Activated T-cell treated with anti-CD3 and anti-CD28 coated beads, Interleukin-2, amount 50 U/mL, for 72 hours (primary cell): ENCODE data around the gene TECTB. TPM values are rescaled to one million over a fixed set of nuclear protein-coding genes. Genes with fewer than 3 reads are reported as not detected.

Experiments
- ATAC-seq, 2 donors: fragments of 150-1000 bp; cut with Tn5 transposase; replicated peaks in 1 of 2; 2 replicates each; pipeline ENCODE4 v1.10.0; 2021; ENCODE audit warnings: moderate library complexity in 2 of 2, mild to moderate bottlenecking in 1 of 2
- DNase-seq, 2 donors: peaks; one replicate each; pipeline ENCODE4 v3.0.0; 2021 to 2022; ENCODE audit warnings: mixed read lengths in 1 of 2
- H3K27ac Mint-ChIP-seq: one replicate; pipeline ENCODE4 v1.8.0; 2022; ENCODE audit warnings: mild to moderate bottlenecking, moderate library complexity, mixed read lengths
- H3K27me3 Mint-ChIP-seq: one replicate; pipeline ENCODE4 v1.8.0; 2022; ENCODE audit warnings: low read depth, mixed read lengths
- H3K36me3 Mint-ChIP-seq, 2 donors: one replicate each; pipeline ENCODE4 v1.8.0; 2022; ENCODE audit warnings: mixed read lengths in 2 of 2, mild to moderate bottlenecking in 1 of 2; ENCODE audit not compliant: insufficient read depth in 2 of 2
- H3K4me1 Mint-ChIP-seq: one replicate; pipeline ENCODE4 v1.8.0; 2022; ENCODE audit warnings: low read depth, mixed read lengths
- H3K4me3 Mint-ChIP-seq, 2 donors: one replicate each; pipeline ENCODE4 v1.8.0; 2022; ENCODE audit warnings: mild to moderate bottlenecking in 2 of 2, mixed read lengths in 2 of 2, moderate library complexity in 2 of 2
- H3K9me3 Mint-ChIP-seq, 2 donors: one replicate each; pipeline ENCODE4 v1.8.0; 2022; ENCODE audit warnings: mixed read lengths in 2 of 2
- total RNA-seq, 2 donors: library from RNA; stranded (reverse); gene quantifications; one replicate each; pipeline ENCODE4 v1.2.3, GENCODE V29; 2022

TECTB gene
- total RNA-seq, 2 donors from 2014 or later, result not detected

DNA sequence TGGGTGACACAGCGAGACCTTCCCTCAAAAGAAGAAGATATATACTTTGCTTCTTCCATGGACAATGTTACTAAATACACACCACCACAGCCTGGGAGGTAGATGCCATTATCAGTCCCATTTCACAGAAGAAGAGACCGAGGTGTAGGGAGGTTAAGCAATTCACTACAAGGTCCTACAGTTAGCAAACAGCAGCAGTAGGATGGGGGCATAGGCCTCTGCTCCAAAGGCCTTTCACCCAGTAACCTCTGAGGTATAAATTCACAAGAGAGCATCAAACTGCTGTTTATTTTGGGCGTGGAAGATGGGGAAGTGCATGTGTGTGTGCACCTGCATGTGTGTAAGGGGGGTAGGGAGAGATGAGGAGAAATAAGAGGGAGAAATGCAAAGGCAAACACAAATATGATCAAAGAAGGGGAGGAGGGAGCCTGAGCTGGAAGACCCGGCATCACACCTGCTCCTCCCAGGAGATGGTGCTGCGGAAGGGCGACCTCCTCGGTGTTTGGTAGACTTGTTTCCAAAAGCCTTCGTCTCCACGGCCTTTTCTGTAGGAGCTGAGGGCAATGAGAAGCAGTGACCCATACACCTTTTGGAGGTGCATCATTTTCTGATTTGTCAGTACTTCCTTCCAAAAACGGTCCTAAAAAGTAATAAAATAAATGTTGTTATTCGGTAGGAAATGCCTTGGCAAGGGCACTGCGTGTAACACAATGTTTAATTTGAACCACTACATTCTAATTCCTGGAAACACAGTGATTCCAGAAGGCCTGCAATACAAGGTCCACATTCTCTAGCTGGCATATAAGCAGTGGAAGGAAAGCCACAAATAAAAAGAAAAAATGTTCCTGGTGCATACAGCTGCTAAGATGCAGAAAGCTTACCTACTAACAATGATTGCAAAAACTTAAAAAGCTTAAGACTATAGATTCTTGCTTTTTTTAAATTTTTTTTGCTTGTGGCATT is 64.8 kb downstream of the TECTB start:
- H3K36me3 Mint-ChIP-seq, result no peaks in the 10 kb centered on the region
- H3K27ac Mint-ChIP-seq, result no peak overlapping the region
- no peak for ATAC-seq
- no peaks in the 10 kb centered on the region for H3K4me1 Mint-ChIP-seq
- no peaks in the 10 kb centered on the region for H3K27me3 Mint-ChIP-seq
- DNase-seq, result no peak
- H3K9me3 Mint-ChIP-seq, result no peaks in the 10 kb centered on the region
- H3K4me3 Mint-ChIP-seq, result no peak overlapping the region

DNA sequence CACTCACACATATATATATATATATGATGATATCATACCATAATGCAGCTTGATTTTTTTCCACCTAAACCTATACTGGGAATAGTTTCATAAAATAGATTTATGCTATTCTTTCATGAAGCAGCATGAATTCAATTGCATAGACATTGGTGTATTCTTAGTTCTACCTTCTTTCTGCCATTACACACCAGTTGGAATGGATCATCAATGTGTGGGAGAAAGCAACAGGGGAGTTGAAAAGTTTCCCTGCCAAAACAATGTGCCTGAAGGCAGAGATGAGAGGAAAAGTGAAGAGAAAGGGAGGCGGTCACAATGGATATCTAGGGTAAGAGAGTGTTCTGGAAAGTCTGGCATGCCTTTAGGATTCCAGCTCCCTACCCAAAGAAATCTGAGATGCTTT is 65.6 kb downstream of the TECTB start:
- Mint-ChIP-seq H3K27ac (no peak overlapping the region), H3K27me3 (no peaks in the 10 kb centered on the region), H3K36me3 (no peaks in the 10 kb centered on the region), H3K4me1 (no peaks in the 10 kb centered on the region), H3K9me3 (no peaks in the 10 kb centered on the region), H3K4me3 (no peak overlapping the region)
- ATAC-seq (no peak), DNase-seq (no peak)

DNA sequence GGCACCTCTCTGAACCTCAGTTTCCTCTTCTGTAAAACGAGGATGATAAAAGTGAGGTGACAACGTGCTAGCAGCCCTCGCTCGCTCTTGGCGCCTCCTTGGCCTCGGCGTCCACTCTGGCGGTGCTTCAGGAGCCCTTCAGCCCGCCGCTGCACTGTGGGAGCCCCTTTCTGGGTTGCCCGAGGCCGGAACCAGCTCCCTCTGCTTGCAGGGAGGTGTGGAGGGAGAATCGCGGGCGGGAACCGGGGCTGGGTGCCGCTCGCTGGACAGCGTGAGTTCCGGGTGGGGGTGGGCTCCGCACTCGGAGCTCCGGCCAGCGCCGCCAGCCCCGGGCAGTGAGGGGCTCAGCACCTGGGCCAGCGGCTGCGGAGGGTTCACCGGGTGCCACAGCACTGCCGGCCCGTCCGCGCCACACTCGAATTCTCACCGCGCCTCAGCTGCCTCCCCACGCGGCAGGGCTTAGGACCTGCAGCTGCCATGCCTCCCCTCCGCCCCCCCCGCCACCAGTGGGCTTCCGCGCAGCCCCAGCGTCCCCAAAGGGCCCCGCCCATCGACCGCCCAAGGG is 66.4 kb downstream of the TECTB start:
- ATAC-seq, result no peak
- H3K36me3 Mint-ChIP-seq, result no peaks in the 10 kb centered on the region
- H3K27ac Mint-ChIP-seq, result no peak overlapping the region
- no peak overlapping the region for H3K4me3 Mint-ChIP-seq
- no peak for DNase-seq
- H3K27me3 Mint-ChIP-seq, result no peaks in the 10 kb centered on the region
- H3K4me1 Mint-ChIP-seq, result no peaks in the 10 kb centered on the region
- no peaks in the 10 kb centered on the region for H3K9me3 Mint-ChIP-seq

DNA sequence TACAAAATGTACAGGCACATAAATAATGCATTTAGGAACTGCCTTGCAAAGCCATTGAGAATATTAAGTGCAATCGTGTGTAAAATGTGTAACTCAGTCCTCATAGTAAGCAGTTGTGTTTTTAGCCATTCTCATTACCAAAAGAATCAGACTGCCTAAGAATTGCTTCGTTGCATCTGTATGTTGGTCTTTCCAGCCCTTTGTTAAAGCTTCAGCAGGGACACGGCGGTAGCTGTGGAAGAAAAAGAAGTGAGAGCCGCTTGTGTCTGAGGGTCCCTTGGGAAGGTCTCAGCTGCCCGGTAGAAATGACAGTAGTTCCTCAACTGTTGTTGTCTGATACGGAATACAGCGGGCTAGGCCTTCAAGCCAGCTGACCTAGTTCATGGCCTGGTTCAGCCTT is 67.9 kb downstream of the TECTB start:
- ATAC-seq (no peak), DNase-seq (no peak)
- H3K9me3 Mint-ChIP-seq, result no peaks in the 10 kb centered on the region
- no peaks in the 10 kb centered on the region for H3K27me3 Mint-ChIP-seq
- no peak overlapping the region for H3K4me3 Mint-ChIP-seq
- no peaks in the 10 kb centered on the region for H3K36me3 Mint-ChIP-seq
- no peak overlapping the region for H3K27ac Mint-ChIP-seq
- no peaks in the 10 kb centered on the region for H3K4me1 Mint-ChIP-seq

DNA sequence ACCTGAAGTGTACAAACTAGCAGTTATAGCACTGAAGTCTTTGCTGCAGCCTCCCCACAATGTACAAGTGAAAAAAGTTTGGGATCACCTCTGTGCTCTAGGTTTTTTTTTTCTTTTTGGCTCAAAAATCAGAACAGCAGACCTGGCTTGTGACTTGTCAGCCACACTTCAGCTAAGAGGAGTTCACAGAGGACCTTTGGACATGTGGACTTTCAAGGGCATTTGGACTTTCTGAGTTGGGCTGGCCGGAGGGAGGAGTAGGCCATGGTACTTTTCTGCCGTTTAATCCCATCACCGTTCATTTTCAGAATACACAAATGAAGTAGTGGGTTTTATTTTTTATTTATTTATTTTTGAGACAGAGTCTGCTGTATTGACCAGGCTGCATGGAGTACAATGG is 68.8 kb downstream of the TECTB start:
- no peak for DNase-seq
- no peaks in the 10 kb centered on the region for H3K9me3 Mint-ChIP-seq
- no peaks in the 10 kb centered on the region for H3K36me3 Mint-ChIP-seq
- no peak overlapping the region for H3K27ac Mint-ChIP-seq
- no peak overlapping the region for H3K4me3 Mint-ChIP-seq
- no peaks in the 10 kb centered on the region for H3K4me1 Mint-ChIP-seq
- no peak for ATAC-seq
- H3K27me3 Mint-ChIP-seq, result no peaks in the 10 kb centered on the region

DNA sequence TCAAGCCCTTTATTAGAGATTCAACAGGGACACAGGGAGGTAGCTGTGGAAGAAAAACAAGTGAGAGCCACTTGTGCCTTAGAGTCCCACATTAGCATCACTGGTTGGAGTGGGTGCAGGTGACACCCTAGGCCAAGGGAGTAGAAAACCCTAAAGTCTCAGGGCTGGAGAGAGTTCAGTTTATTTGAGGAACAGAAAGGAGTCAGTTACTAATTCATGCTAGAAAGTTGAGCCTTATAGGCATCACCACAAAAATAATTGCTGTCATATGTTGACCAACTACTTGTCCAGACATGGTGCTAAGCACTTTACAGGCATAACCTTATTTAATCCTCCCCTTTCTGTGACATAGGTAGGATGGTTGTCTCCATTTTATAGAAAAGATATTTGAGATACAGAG is 69.8 kb downstream of the TECTB start:
- Mint-ChIP-seq H3K27ac (no peak overlapping the region), H3K27me3 (no peaks in the 10 kb centered on the region), H3K4me1 (no peaks in the 10 kb centered on the region), H3K36me3 (no peaks in the 10 kb centered on the region), H3K4me3 (no peak overlapping the region), H3K9me3 (no peaks in the 10 kb centered on the region)
- ATAC-seq, result no peak
- DNase-seq, result no peak

Other genes with a start within 250 kb of the TECTB start
- gene GPAM, start 99.6 kb upstream of the TECTB start, total RNA-seq, result 10 to 100 TPM in 1 of 2 donors, 1 to 10 TPM in 1; 8.1 to 10.6 TPM
- 10 to 100 TPM; 49.5 to 54.5 TPM for gene ACSL5, start 90.7 kb downstream of the TECTB start, total RNA-seq
- 10 to 100 TPM; 61.1 to 78.7 TPM for gene ZDHHC6, start 163.5 kb downstream of the TECTB start, total RNA-seq
- gene VTI1A, start 163.8 kb downstream of the TECTB start, total RNA-seq, result 10 to 100 TPM; 65.5 to 71.8 TPM